OCI-LY7 (cell line): ENCODE measurements around the gene PHETA2.
A peak's percentile ranks its signal among the peaks of the same experiment; 100 is the strongest.

Experiments used
- EZH2phosphoT487 ChIP-seq: fragments of 200-600 bp; sonication (generic); IDR thresholded peaks from 2 replicates; pipeline ENCODE4 v1.6.1; 2018; ENCODE audit warnings: low read depth, borderline replicate concordance, mild to moderate bottlenecking, mixed run types, antibody characterized with exemption, low read length, moderate library complexity, mixed read lengths
- TF ChIP-seq, protein P1 (sequence below): fragments of 200-600 bp; sonication (generic); conservative IDR thresholded peaks from 2 replicates; pipeline ENCODE4 v1.5.1; 2014; ENCODE audit warnings: mild to moderate bottlenecking, antibody characterized with exemption, low read length, moderate library complexity, mixed read lengths

- TF ChIP-seq, protein P1, sequence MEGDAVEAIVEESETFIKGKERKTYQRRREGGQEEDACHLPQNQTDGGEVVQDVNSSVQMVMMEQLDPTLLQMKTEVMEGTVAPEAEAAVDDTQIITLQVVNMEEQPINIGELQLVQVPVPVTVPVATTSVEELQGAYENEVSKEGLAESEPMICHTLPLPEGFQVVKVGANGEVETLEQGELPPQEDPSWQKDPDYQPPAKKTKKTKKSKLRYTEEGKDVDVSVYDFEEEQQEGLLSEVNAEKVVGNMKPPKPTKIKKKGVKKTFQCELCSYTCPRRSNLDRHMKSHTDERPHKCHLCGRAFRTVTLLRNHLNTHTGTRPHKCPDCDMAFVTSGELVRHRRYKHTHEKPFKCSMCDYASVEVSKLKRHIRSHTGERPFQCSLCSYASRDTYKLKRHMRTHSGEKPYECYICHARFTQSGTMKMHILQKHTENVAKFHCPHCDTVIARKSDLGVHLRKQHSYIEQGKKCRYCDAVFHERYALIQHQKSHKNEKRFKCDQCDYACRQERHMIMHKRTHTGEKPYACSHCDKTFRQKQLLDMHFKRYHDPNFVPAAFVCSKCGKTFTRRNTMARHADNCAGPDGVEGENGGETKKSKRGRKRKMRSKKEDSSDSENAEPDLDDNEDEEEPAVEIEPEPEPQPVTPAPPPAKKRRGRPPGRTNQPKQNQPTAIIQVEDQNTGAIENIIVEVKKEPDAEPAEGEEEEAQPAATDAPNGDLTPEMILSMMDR: peak; percentile 93
- TF ChIP-seq EZH2phosphoT487: no peak
Observed at GRCh38 chr22:42090596-42091454, 16.8 kb downstream of the PHETA2 start, which contains the start of gene NDUFA6.
